Central memory CD8-positive, alpha-beta T cell (primary cell): ENCODE measurements around the gene ATP7B.
"Not testable (repeated sequence)": the region's sequence is repeated elsewhere in the genome, so short reads cannot be mapped to it uniquely, and the experiment has no call there.

Experiments used
- ATAC-seq: fragments of 150-1000 bp; cut with Tn5 transposase; replicated peaks from 2 replicates; pipeline ENCODE4 v1.10.0; 2022; ENCODE audit warnings: mild to moderate bottlenecking, moderate FRiP score, moderate number of reproducible peaks; ENCODE audit not compliant: poor library complexity, severe bottlenecking; ENCODE audit errors: extremely low read depth
- DNase-seq, 2 donors: peaks; one replicate each; pipeline ENCODE4 v3.0.0; 2021; ENCODE audit warnings: low spot score in 2 of 2
- H3K27ac Mint-ChIP-seq: one replicate; pipeline ENCODE4 v1.8.0; 2022; ENCODE audit warnings: low read depth, mild to moderate bottlenecking, moderate library complexity, mixed read lengths
- H3K27me3 Mint-ChIP-seq: one replicate; pipeline ENCODE4 v1.8.0; 2022; ENCODE audit warnings: mixed read lengths
- H3K36me3 Mint-ChIP-seq: one replicate; pipeline ENCODE4 v1.8.0; 2022; ENCODE audit warnings: mild to moderate bottlenecking, moderate library complexity, mixed read lengths; ENCODE audit not compliant: insufficient read depth
- H3K4me1 Mint-ChIP-seq: one replicate; pipeline ENCODE4 v1.8.0; 2022; ENCODE audit warnings: mixed read lengths
- H3K4me3 Mint-ChIP-seq: one replicate; pipeline ENCODE4 v1.8.0; 2022; ENCODE audit warnings: mild to moderate bottlenecking, moderate library complexity, mixed read lengths
- H3K9me3 Mint-ChIP-seq: one replicate; pipeline ENCODE4 v1.8.0; 2022; ENCODE audit warnings: mixed read lengths

ATP7B gene

GRCh38 chr13:52002361-52002760 lies 8.9 kb downstream of the ATP7B start:
- Mint-ChIP-seq H3K27ac (no peak overlapping the region), H3K9me3 (no peaks in the 10 kb centered on the region), H3K4me1 (no peaks in the 10 kb centered on the region), H3K36me3 (peaks cover 2% of the 10 kb centered on the region), H3K27me3 (peaks cover 31% of the 10 kb centered on the region), H3K4me3 (no peak overlapping the region)
- DNase-seq (no peak), ATAC-seq (no peak)

- ATAC-seq (peak; percentile 56), DNase-seq (no peak)
- no peak overlapping the region for H3K27ac Mint-ChIP-seq
- H3K36me3 Mint-ChIP-seq = peaks cover 2% of the 10 kb centered on the region
- H3K9me3 Mint-ChIP-seq = no peaks in the 10 kb centered on the region
- H3K27me3 Mint-ChIP-seq = peaks cover 38% of the 10 kb centered on the region
- H3K4me3 Mint-ChIP-seq = no peak overlapping the region
- H3K4me1 Mint-ChIP-seq = no peaks in the 10 kb centered on the region
Measured at GRCh38 chr13:52001120-52001731, 10.0 kb downstream of the ATP7B start.

- peaks cover 2% of the 10 kb centered on the region for H3K36me3 Mint-ChIP-seq
- no peak overlapping the region for H3K27ac Mint-ChIP-seq
- H3K4me1 Mint-ChIP-seq = no peaks in the 10 kb centered on the region
- no peak for DNase-seq
- ATAC-seq = no peak
- H3K9me3 Mint-ChIP-seq = no peaks in the 10 kb centered on the region
- H3K27me3 Mint-ChIP-seq = peaks cover 47% of the 10 kb centered on the region
- H3K4me3 Mint-ChIP-seq = no peak overlapping the region
Measured at GRCh38 chr13:51999921-52000320, 11.3 kb downstream of the ATP7B start.

GRCh38 chr13:51999510-51999911 lies 11.7 kb downstream of the ATP7B start:
- no peak overlapping the region for H3K4me3 Mint-ChIP-seq

GRCh38 chr13:51998723-51999509 lies 12.3 kb downstream of the ATP7B start:
- Mint-ChIP-seq H3K27ac (no peak overlapping the region), H3K4me3 (no peak overlapping the region), H3K36me3 (peaks cover 2% of the 10 kb centered on the region), H3K4me1 (no peaks in the 10 kb centered on the region), H3K9me3 (no peaks in the 10 kb centered on the region), H3K27me3 (peaks cover 50% of the 10 kb centered on the region)
- DNase-seq (no peak), ATAC-seq (no peak)

More at GRCh38 chr13:51999510-51999911, 11.7 kb downstream of the ATP7B start:
- ATAC-seq (no peak), DNase-seq (no peak)
- Mint-ChIP-seq H3K36me3 (peaks cover 2% of the 10 kb centered on the region), H3K27me3 (peaks cover 50% of the 10 kb centered on the region), H3K9me3 (no peaks in the 10 kb centered on the region), H3K4me1 (no peaks in the 10 kb centered on the region), H3K27ac (no peak overlapping the region)

GRCh38 chr13:51997641-51998330 lies 13.5 kb downstream of the ATP7B start:
- Mint-ChIP-seq H3K27me3 (peaks cover 50% of the 10 kb centered on the region), H3K4me3 (no peak overlapping the region), H3K36me3 (peaks cover 2% of the 10 kb centered on the region), H3K4me1 (no peaks in the 10 kb centered on the region), H3K9me3 (no peaks in the 10 kb centered on the region), H3K27ac (no peak overlapping the region)
- DNase-seq (no peak), ATAC-seq (no peak)

- DNase-seq (no peak), ATAC-seq (no peak)
- H3K27ac Mint-ChIP-seq = no peak overlapping the region
- H3K9me3 Mint-ChIP-seq = no peaks in the 10 kb centered on the region
- H3K4me3 Mint-ChIP-seq = no peak overlapping the region
- H3K27me3 Mint-ChIP-seq = peaks cover 50% of the 10 kb centered on the region
- H3K36me3 Mint-ChIP-seq = peaks cover 2% of the 10 kb centered on the region
- H3K4me1 Mint-ChIP-seq = no peaks in the 10 kb centered on the region
Measured at GRCh38 chr13:51997186-51997585, 14.1 kb downstream of the ATP7B start.

GRCh38 chr13:51996641-51997040 lies 14.6 kb downstream of the ATP7B start:
- peaks cover 2% of the 10 kb centered on the region for H3K36me3 Mint-ChIP-seq
- peaks cover 50% of the 10 kb centered on the region for H3K27me3 Mint-ChIP-seq

GRCh38 chr13:51995677-51996551 lies 15.3 kb downstream of the ATP7B start:
- Mint-ChIP-seq H3K27me3 (peaks cover 56% of the 10 kb centered on the region), H3K9me3 (no peaks in the 10 kb centered on the region), H3K36me3 (peaks cover 2% of the 10 kb centered on the region), H3K4me3 (no peak overlapping the region), H3K27ac (no peak overlapping the region), H3K4me1 (no peaks in the 10 kb centered on the region)
- ATAC-seq = no peak
- no peak for DNase-seq

More at GRCh38 chr13:51996641-51997040, 14.6 kb downstream of the ATP7B start:
- DNase-seq = no peak
- Mint-ChIP-seq H3K4me3 (no peak overlapping the region), H3K4me1 (no peaks in the 10 kb centered on the region), H3K27ac (no peak overlapping the region), H3K9me3 (no peaks in the 10 kb centered on the region)
- ATAC-seq = no peak

GRCh38 chr13:51993713-51994112 lies 17.5 kb downstream of the ATP7B start:
- ATAC-seq (no peak), DNase-seq (no peak)
- H3K9me3 Mint-ChIP-seq = no peaks in the 10 kb centered on the region
- H3K27me3 Mint-ChIP-seq = peaks cover 42% of the 10 kb centered on the region
- H3K36me3 Mint-ChIP-seq = peaks cover 2% of the 10 kb centered on the region
- no peaks in the 10 kb centered on the region for H3K4me1 Mint-ChIP-seq
- no peak overlapping the region for H3K27ac Mint-ChIP-seq
- H3K4me3 Mint-ChIP-seq = no peak overlapping the region

GRCh38 chr13:51988988-51989618 lies 22.1 kb downstream of the ATP7B start:
- Mint-ChIP-seq H3K4me3 (no peak overlapping the region), H3K9me3 (no peaks in the 10 kb centered on the region), H3K4me1 (no peaks in the 10 kb centered on the region), H3K27ac (no peak overlapping the region), H3K27me3 (peaks cover 46% of the 10 kb centered on the region), H3K36me3 (no peaks in the 10 kb centered on the region)
- no peak for DNase-seq
- no peak for ATAC-seq

- not testable (repeated sequence) for DNase-seq, H3K4me1 Mint-ChIP-seq, H3K4me3 Mint-ChIP-seq, H3K36me3 Mint-ChIP-seq, ATAC-seq, H3K27ac Mint-ChIP-seq, H3K9me3 Mint-ChIP-seq
- H3K27me3 Mint-ChIP-seq = peaks cover 47% of the 10 kb centered on the region
Measured at GRCh38 chr13:51984904-51985303, 26.3 kb downstream of the ATP7B start.
